ENCODE results near the gene SUPT3H. TPM values are rescaled to one million over a fixed set of nuclear protein-coding genes. Genes with fewer than 3 reads are reported as not detected.

SUPT3H gene
- total and polyA plus RNA-seq, 2 of the 13 experiments (the other 11 are each of a cell fraction or from before 2014, with no cell fraction given): 11.9 to 36.1 TPM

GRCh38 chr6:45116714-45117410 is 260.9 kb downstream of the SUPT3H start:
- TF ChIP-seq CEBPZ (IDR thresholded peaks at IDR 0.05; ENCODE audit: low read length) (no peak), RAD51 (IDR thresholded peaks at IDR 0.05; ENCODE audit: borderline replicate concordance) (no peak), ADNP (CRISPR knock-in tag; IDR thresholded peaks at IDR 0.05) (no peak), HNRNPUL1 (IDR thresholded peaks at IDR 0.05; ENCODE audit: low read depth, low read length) (no peak), STAT6 (CRISPR knock-in tag; IDR thresholded peaks at IDR 0.05; ENCODE audit: borderline replicate concordance) (no peak), CREBL2 (CRISPR knock-in tag; IDR thresholded peaks at IDR 0.05; ENCODE audit: borderline replicate concordance) (no peak), PAX8 (CRISPR knock-in tag; IDR thresholded peaks at IDR 0.05; ENCODE audit: borderline replicate concordance) (no peak), GATAD1 (CRISPR knock-in tag; IDR thresholded peaks at IDR 0.05) (no peak), ZNF136 (CRISPR knock-in tag; IDR thresholded peaks at IDR 0.05; ENCODE audit: low read depth) (no peak)
- no peak overlapping the region for H3K4me3 ChIP-seq (replicated peaks in 1 of 3; ENCODE audit: insufficient read depth in 1 of 3, low read depth in 2 of 3, low read length in 3 of 3)
- no peak for ATAC-seq
- ChIA-PET POLR2A (no interaction called here), CTCF (ENCODE audit: low intra/inter-chr PET ratio, low total read pairs) (no interaction called here)
- H3K9ac ChIP-seq (ENCODE audit: insufficient read depth, low read depth, low read length): no peak overlapping the region
- no peaks in the 10 kb centered on the region for H3K36me3 ChIP-seq (replicated peaks in 1 of 2; ENCODE audit: control insufficient read depth in 1 of 2, insufficient read depth in 2 of 2, low read length in 2 of 2)
- no peaks in the 10 kb centered on the region for H3K27me3 ChIP-seq (ENCODE audit: control insufficient read depth in 1 of 2, insufficient read depth in 2 of 2, low read length in 2 of 2)
- H3K27ac ChIP-seq (ENCODE audit: extremely low read length, insufficient read depth, low read length): no peak overlapping the region
- no peak overlapping the region for H3K4me2 ChIP-seq (ENCODE audit: low read depth, low read length)
- H4K20me1 ChIP-seq (ENCODE audit: insufficient read depth, low read length): no peaks in the 10 kb centered on the region
- intact Hi-C loops (cut with micrococcal nuclease; ENCODE audit: unreplicated experiment): no loop called here
- H3K79me2 ChIP-seq (ENCODE audit: insufficient read depth, low read length): no peaks in the 10 kb centered on the region
- no peak overlapping the region for H2AFZ ChIP-seq (ENCODE audit: low read length)
- no peak for FAIRE-seq
- BruUV-seq (replicated peaks): no TSS peak
- in situ Hi-C loops (cut with HindIII; ENCODE audit: extremely low pct_ligation_motif_present, low pct_unique_long_range_greater_than_20kb): no loop called here
- peaks cover 6% of the 10 kb centered on the region for H3K4me1 ChIP-seq (ENCODE audit: insufficient read depth, low read length)
- no peaks in the 10 kb centered on the region for H3K9me3 ChIP-seq (ENCODE audit: low read length)
- no peak for DNase-seq (ENCODE audit: low spot score)

Data from HepG2 (cell line).